Measurements from ENCODE around the gene PKDCC. TPM values are rescaled to one million over a fixed set of nuclear protein-coding genes. Genes with fewer than 3 reads are reported as not detected.

PKDCC gene
- total RNA-seq, 4 donors from 2014 or later: 152 to 246 (median 186) TPM

DNA sequence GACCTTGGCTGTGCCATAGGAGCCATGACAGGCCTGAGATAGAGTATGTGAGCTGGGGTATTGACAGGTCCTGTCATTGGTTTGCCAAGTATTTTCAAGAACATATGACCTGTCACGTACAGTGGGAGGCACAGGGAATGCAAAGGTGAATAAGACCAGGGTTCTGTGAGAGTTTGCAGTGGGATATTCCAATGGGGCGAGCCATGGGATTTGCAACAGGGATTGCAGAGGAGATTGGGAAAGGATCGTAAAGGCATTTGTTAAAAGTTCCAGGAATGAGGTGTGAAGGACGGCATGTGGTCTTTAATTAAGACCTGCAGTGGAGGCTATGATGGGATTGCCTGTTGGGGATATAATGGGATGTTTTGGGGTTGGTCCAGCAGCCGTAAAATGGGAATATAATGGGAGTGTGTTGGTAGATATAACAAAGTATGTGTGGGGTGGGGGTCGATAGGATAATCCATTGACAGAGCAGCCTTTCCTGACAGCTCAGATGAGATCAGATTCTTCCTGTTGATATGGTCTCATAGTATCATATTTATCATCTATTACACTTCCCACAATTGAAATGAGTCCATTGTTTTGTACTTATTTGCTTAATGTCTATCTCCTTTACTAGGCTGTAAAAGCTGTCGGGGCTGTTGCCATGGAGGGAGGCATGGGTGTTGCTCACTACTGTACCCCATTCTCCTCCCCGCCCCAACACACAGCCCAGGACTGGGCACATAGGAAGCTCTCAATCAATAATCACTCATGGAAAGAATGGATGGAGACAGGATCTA is 38.1 kb downstream of the PKDCC start:
- H3K9me3 ChIP-seq: no peaks in the 10 kb centered on the region
- no peaks in the 10 kb centered on the region for H3K36me3 ChIP-seq
- H3K4me3 ChIP-seq: no peak overlapping the region
- in situ Hi-C loops (cut with MboI; ENCODE audit: low sequenced_read_pairs in 4 of 4): loop anchor here in 3 of 4 donors (5.0 kb wide), 2 partner anchors 214 to 219 kb away; no protein-coding TSS in a partner anchor
- no peak for DNase-seq
- intact Hi-C loops (cut with DNase I; ENCODE audit: low total_unique reads): loop anchor here (1.0 kb wide), 2 partner anchors 217 to 246 kb away; no protein-coding TSS in a partner anchor
- TF ChIP-seq POLR2A (IDR thresholded peaks at IDR 0.05): no peak
- TF ChIP-seq, protein P1, sequence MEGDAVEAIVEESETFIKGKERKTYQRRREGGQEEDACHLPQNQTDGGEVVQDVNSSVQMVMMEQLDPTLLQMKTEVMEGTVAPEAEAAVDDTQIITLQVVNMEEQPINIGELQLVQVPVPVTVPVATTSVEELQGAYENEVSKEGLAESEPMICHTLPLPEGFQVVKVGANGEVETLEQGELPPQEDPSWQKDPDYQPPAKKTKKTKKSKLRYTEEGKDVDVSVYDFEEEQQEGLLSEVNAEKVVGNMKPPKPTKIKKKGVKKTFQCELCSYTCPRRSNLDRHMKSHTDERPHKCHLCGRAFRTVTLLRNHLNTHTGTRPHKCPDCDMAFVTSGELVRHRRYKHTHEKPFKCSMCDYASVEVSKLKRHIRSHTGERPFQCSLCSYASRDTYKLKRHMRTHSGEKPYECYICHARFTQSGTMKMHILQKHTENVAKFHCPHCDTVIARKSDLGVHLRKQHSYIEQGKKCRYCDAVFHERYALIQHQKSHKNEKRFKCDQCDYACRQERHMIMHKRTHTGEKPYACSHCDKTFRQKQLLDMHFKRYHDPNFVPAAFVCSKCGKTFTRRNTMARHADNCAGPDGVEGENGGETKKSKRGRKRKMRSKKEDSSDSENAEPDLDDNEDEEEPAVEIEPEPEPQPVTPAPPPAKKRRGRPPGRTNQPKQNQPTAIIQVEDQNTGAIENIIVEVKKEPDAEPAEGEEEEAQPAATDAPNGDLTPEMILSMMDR (IDR thresholded peaks at IDR 0.05 in 4 of 5, conservative IDR thresholded peaks at IDR 0.05 in 1 of 5): no peak
- ATAC-seq: no peak
- H3K27ac ChIP-seq: no peak overlapping the region
- peaks cover 5 to 8% of the 10 kb centered on the region in 2 donors for H3K4me1 ChIP-seq
- no peaks in the 10 kb centered on the region for H3K27me3 ChIP-seq

DNA sequence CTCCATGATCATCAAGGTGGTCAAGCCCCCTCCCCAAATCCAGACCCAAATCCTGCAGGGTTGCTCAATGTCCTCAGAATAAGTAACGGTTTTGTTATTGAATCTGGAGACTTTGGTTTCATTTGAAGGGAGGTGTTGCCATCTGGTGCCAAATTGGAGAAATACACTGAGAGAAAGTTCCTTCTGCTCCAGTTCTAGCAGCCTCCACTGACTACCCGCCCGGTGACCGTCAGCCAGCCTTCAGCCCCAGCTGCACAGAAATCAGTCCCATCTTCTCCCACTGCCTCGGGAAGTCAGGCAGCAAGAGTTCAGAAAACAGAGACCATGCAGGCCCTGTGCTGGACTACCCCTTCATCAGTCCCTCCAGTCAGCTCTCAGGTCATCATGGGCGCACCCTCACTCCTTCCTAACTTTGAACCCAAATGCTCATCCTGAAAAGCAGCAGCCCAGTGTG is 38.7 kb downstream of the PKDCC start:
- intact Hi-C loops (cut with DNase I; ENCODE audit: low total_unique reads): loop anchor here (1.0 kb wide), 2 partner anchors 217 to 246 kb away; no protein-coding TSS in a partner anchor

DNA sequence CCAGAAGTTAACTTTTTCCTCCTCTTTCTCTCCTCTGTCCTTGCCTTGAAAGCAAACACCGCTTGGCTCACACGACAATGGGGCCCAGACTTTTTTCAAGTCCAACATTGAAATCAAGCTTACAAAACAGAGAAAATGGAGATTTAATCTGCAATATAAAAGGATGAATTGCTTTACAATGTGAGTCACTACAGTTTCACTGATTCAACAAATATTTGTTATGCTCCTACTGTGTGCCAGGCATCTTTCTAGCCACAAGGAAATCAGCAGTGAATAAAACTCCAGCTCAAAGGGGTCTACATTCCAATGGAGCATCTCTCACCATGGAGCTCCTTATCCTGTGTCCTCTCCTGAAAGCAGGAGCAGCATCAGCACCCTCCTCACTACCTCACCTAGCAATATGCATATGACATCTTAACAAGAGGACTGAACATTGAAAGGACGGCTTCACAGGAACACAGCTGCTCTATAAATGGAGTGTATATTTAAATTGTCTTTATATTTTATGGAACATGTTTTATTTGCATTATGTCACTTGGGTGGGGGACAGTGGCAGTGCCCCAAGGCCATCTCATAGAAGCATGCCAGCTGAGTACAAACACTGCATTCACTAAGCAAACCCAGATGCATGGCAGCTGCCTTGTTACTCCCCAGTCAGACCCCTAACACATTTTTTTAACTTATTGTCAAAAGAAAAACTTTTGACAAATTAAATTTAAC is 39.5 kb downstream of the PKDCC start:
- TF ChIP-seq POLR2A (IDR thresholded peaks at IDR 0.05): no peak
- TF ChIP-seq, protein P1 (IDR thresholded peaks at IDR 0.05 in 4 of 5, conservative IDR thresholded peaks at IDR 0.05 in 1 of 5): no peak
- Histone ChIP-seq H3K9me3 (no peaks in the 10 kb centered on the region), H3K4me1 (peaks cover 5 to 8% of the 10 kb centered on the region in 2 donors), H3K27ac (no peak overlapping the region), H3K4me3 (no peak overlapping the region), H3K27me3 (no peaks in the 10 kb centered on the region), H3K36me3 (no peaks in the 10 kb centered on the region)
- no peak for DNase-seq
- ATAC-seq: no peak
- in situ Hi-C loops (cut with MboI; ENCODE audit: low sequenced_read_pairs in 4 of 4): loop anchor here in 3 of 4 donors (5.0 kb wide), 2 partner anchors 215 to 220 kb away; no protein-coding TSS in a partner anchor
- intact Hi-C loops (cut with DNase I; ENCODE audit: low total_unique reads): no loop called here

More for the DNA sequence above, 38.7 kb downstream of the PKDCC start:
- H3K4me3 ChIP-seq: no peak overlapping the region
- H3K9me3 ChIP-seq: no peaks in the 10 kb centered on the region
- in situ Hi-C loops (cut with MboI; ENCODE audit: low sequenced_read_pairs in 4 of 4): loop anchor here in 3 of 4 donors (5.0 kb wide), 2 partner anchors 214 to 219 kb away; no protein-coding TSS in a partner anchor
- H3K27ac ChIP-seq: no peak overlapping the region
- no peaks in the 10 kb centered on the region for H3K36me3 ChIP-seq
- ATAC-seq (peak; percentile 66), DNase-seq (peak in 1 of 2 donors; percentile 47)
- H3K4me1 ChIP-seq: peaks cover 5 to 8% of the 10 kb centered on the region in 2 donors
- TF ChIP-seq, protein P1 (IDR thresholded peaks at IDR 0.05 in 4 of 5, conservative IDR thresholded peaks at IDR 0.05 in 1 of 5): peak; percentile 72 to 89 (median 82)
- TF ChIP-seq POLR2A (IDR thresholded peaks at IDR 0.05): no peak
- H3K27me3 ChIP-seq: no peaks in the 10 kb centered on the region

DNA sequence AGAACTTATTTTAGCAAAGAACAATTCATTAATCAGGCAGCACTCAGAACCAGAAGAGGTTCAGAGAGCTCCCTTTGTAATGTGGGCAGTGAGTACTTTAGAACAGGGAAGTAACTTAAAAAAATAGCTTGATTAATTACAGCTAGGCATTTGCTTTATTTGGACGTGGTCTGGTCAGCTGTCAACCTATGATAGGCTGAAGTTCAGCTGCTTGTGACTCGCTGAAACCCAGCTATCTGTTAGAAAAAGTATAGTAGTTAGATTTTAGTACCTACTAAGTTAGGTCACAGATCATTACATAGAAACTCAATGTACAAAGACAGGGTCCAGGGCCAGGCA is 40.0 kb downstream of the PKDCC start:
- intact Hi-C loops (cut with DNase I; ENCODE audit: low total_unique reads): no loop called here
- H3K4me1 ChIP-seq: peaks cover 5 to 8% of the 10 kb centered on the region in 2 donors
- TF ChIP-seq, protein P1 (IDR thresholded peaks at IDR 0.05 in 4 of 5, conservative IDR thresholded peaks at IDR 0.05 in 1 of 5): no peak
- no peak for TF ChIP-seq POLR2A (IDR thresholded peaks at IDR 0.05)

More for the DNA sequence above, 40.0 kb downstream of the PKDCC start:
- in situ Hi-C loops (cut with MboI; ENCODE audit: low sequenced_read_pairs in 4 of 4): loop anchor here in 3 of 4 donors (5.0 kb wide), 2 partner anchors 216 to 221 kb away; no protein-coding TSS in a partner anchor
- no peaks in the 10 kb centered on the region for H3K36me3 ChIP-seq
- no peaks in the 10 kb centered on the region for H3K9me3 ChIP-seq
- no peak for ATAC-seq
- no peak overlapping the region for H3K4me3 ChIP-seq
- no peaks in the 10 kb centered on the region for H3K27me3 ChIP-seq
- no peak overlapping the region for H3K27ac ChIP-seq
- no peak for DNase-seq
